IMR-90 (cell line): Measurements from ENCODE around the gene PKD2L1. TPM values are rescaled to one million over a fixed set of nuclear protein-coding genes. Genes with fewer than 3 reads are reported as not detected.

ENCODE experiments used
- ATAC-seq: fragments of 200-7000 bp; cut with Tn5 transposase; 2 replicates; pipeline ENCODE4 v1.9.1; 2020; ENCODE audit warnings: low read depth, mild to moderate bottlenecking, moderate library complexity
- BruUV-seq: library from RNA; stranded (reverse); fragments of 400-500 nt; replicated peaks from 2 replicates; lab custom pipeline; 2021; lab: Mats Ljungman, UMichigan
- CTCF ChIA-PET: fragments of 300-600 bp; formaldehyde crosslinking; extraction: SDS; loops from one replicate; lab custom pipeline; 2021; ENCODE audit warnings: antibody characterized with exemption; lab: Yijun Ruan, JAX
- POLR2A ChIA-PET: fragments of 300-600 bp; sonication (Branson Sonifier 250); formaldehyde crosslinking; loops from one replicate; lab custom pipeline; 2022; ENCODE audit warnings: antibody characterized with exemption; ENCODE audit not compliant: unreplicated experiment; lab: Charles Lee
- DNase-seq: peaks from one replicate; pipeline ENCODE4 v3.0.0; 2013
- H2AFZ ChIP-seq: replicated peaks from 2 replicates; pipeline ENCODE3; 2013; ENCODE audit warnings: low read length, mild to moderate bottlenecking; ENCODE audit not compliant: poor library complexity
- H2AK5ac ChIP-seq: 2 replicates; pipeline ENCODE4 v1.6.1; 2013; ENCODE audit warnings: low read depth, low read length, inconsistent platforms
- H2AK9ac ChIP-seq: replicated peaks from 2 replicates; pipeline ENCODE3; 2013; ENCODE audit warnings: mild to moderate bottlenecking, low read depth, low read length, moderate library complexity; ENCODE audit not compliant: poor library complexity
- H2BK120ac ChIP-seq: 2 replicates; pipeline ENCODE4 v1.6.1; 2013; ENCODE audit warnings: low read depth, low read length, inconsistent platforms
- H2BK15ac ChIP-seq: 3 replicates; pipeline ENCODE4 v1.6.1; 2013; ENCODE audit warnings: low read depth, low read length, inconsistent platforms
- H2BK20ac ChIP-seq: 2 replicates; pipeline ENCODE4 v1.6.1; 2013; ENCODE audit warnings: low read depth, mild to moderate bottlenecking, inconsistent platforms, low read length, moderate library complexity
- H2BK5ac ChIP-seq: 2 replicates; pipeline ENCODE4 v1.6.1; 2013; ENCODE audit warnings: mild to moderate bottlenecking, low read depth, low read length, inconsistent platforms; ENCODE audit not compliant: poor library complexity, severe bottlenecking
- H3K14ac ChIP-seq: replicated peaks from 2 replicates; pipeline ENCODE4 v1.6.1; 2013; ENCODE audit warnings: low read depth, low read length, inconsistent platforms
- H3K18ac ChIP-seq: 2 replicates; pipeline ENCODE4 v1.6.1; 2013; ENCODE audit warnings: low read depth, low read length, control low read depth
- H3K23ac ChIP-seq: 2 replicates; pipeline ENCODE4 v1.6.1; 2013; ENCODE audit warnings: low read depth, low read length, inconsistent platforms
- H3K27ac ChIP-seq: 2 replicates; pipeline ENCODE4 v1.5.1; 2013; ENCODE audit warnings: mild to moderate bottlenecking, control low read depth, low read length; ENCODE audit not compliant: insufficient read depth
- H3K27me3 ChIP-seq: 2 replicates; pipeline ENCODE4 v1.6.1; 2013; ENCODE audit warnings: low read length; ENCODE audit not compliant: control insufficient read depth, insufficient read depth
- H3K36me3 ChIP-seq: 2 replicates; pipeline ENCODE4 v1.6.1; 2013; ENCODE audit warnings: low read length, mixed read lengths; ENCODE audit not compliant: control insufficient read depth, insufficient read depth
- H3K4ac ChIP-seq: 2 replicates; pipeline ENCODE4 v1.6.1; 2013; ENCODE audit warnings: low read depth, low read length, inconsistent platforms
- H3K4me1 ChIP-seq: 2 replicates; pipeline ENCODE4 v1.6.1; 2013; ENCODE audit warnings: low read length, mixed read lengths; ENCODE audit not compliant: control insufficient read depth, insufficient read depth
- H3K4me2 ChIP-seq: 2 replicates; pipeline ENCODE4 v1.6.1; 2013; ENCODE audit warnings: low read depth, mild to moderate bottlenecking, control low read depth, low read length, moderate library complexity
- H3K4me3 ChIP-seq: 2 replicates; pipeline ENCODE4 v1.5.1; 2013; ENCODE audit warnings: low read depth, mild to moderate bottlenecking, control low read depth, low read length, moderate library complexity; ENCODE audit not compliant: insufficient read depth
- H3K56ac ChIP-seq: 2 replicates; pipeline ENCODE4 v1.6.1; 2013; ENCODE audit warnings: low read length, inconsistent platforms; ENCODE audit not compliant: insufficient read depth; ENCODE audit errors: extremely low read depth
- H3K79me1 ChIP-seq, 2 experiments: 2 replicates each; pipeline ENCODE4 v1.6.1; 2013; ENCODE audit warnings: low read length in 2 of 2, inconsistent platforms in 1 of 2, low read depth in 1 of 2
- H3K9ac ChIP-seq: 2 replicates; pipeline ENCODE4 v1.6.1; 2013; ENCODE audit warnings: low read depth, low read length, control low read depth
- H3K9me1 ChIP-seq: 2 replicates; pipeline ENCODE4 v1.6.1; 2013; ENCODE audit warnings: low read length, inconsistent platforms; ENCODE audit not compliant: insufficient read depth
- H3K9me3 ChIP-seq: 2 replicates; pipeline ENCODE4 v1.6.1; 2013; ENCODE audit warnings: low read length; ENCODE audit not compliant: control insufficient read depth, insufficient read depth
- H4K20me1 ChIP-seq: 2 replicates; pipeline ENCODE4 v1.6.1; 2013; ENCODE audit warnings: low read length, inconsistent platforms; ENCODE audit not compliant: insufficient read depth
- H4K5ac ChIP-seq: 2 replicates; pipeline ENCODE4 v1.6.1; 2013; ENCODE audit warnings: mild to moderate bottlenecking, low read depth, low read length, control low read depth
- H4K8ac ChIP-seq, 2 experiments: 2 replicates each; pipeline ENCODE4 v1.6.1; 2013; ENCODE audit warnings: low read depth in 2 of 2, low read length in 2 of 2, control low read depth in 1 of 2, inconsistent platforms in 1 of 2
- H4K91ac ChIP-seq: 2 replicates; pipeline ENCODE4 v1.6.1; 2013; ENCODE audit warnings: low read depth, low read length, inconsistent platforms; ENCODE audit not compliant: insufficient read depth
- CHD1 ChIP-seq: IDR thresholded peaks from 2 replicates; pipeline ENCODE4 v1.6.1; 2012; ENCODE audit warnings: low read depth, low read length, improper control_type of control experiment
- SMC3 ChIP-seq: fragments of 150-350 bp; IDR thresholded peaks from 2 replicates; pipeline ENCODE4 v1.6.1; 2016; ENCODE audit warnings: low read depth, mild to moderate bottlenecking, antibody characterized with exemption, low read length, moderate library complexity
- WGBS, 2 experiments: methylation state at CpG; one replicate each; pipeline versions ENCODE4 v1.1.5 to v1.1.7; 2013; ENCODE audit warnings: missing lambda C conversion rate in 2 of 2; ENCODE audit not compliant: insufficient read length in 1 of 2; ENCODE audit errors: extremely low coverage in 2 of 2; 5-methylcytosine and 5-hydroxymethylcytosine counted together
- dilution Hi-C: fragments of 300-500 bp; cut with HindIII; formaldehyde crosslinking; loops from one replicate; pipeline ENCODE4 v1.14.3; 2018; ENCODE audit warnings: low sequenced_read_pairs; ENCODE audit not compliant: unreplicated experiment
- in situ Hi-C: fragments of 300-500 bp; cut with MboI; formaldehyde crosslinking; loops from 3 replicates; pipeline ENCODE4 v1.14.3; 2019; ENCODE audit warnings: low sequenced_read_pairs, inconsistent platforms, mixed read lengths
- intact Hi-C: fragments of 100-400 bp; cut with micrococcal nuclease; formaldehyde crosslinking; loops from 2 replicates; pipeline ENCODE4 v1.10.0; 2022
- microRNA-seq, 2 experiments: library from miRNA; stranded (forward) in 1 of 2; unstranded in 1 of 2; fragments of 10-50 nt in 1 of 2; fragments of <30 nt in 1 of 2; gene quantifications in 1 of 2; microRNA quantifications in 1 of 2; one replicate each; pipeline versions ENCODE3 to v1.1.0; 2013 to 2020; ENCODE audit not compliant: insufficient read depth in 1 of 2, insufficient read length in 1 of 2, unreplicated experiment in 1 of 2
- polyA plus RNA-seq, 3 experiments: library from polyadenylated mRNA; depleted of rRNA; stranded (reverse); fragments of >200 nt; gene quantifications; 2 replicates each; pipeline ENCODE4 v1.2.3, GENCODE V29; 2012; ENCODE audit warnings: low replicate concordance in 1 of 3
- small RNA-seq, 5 experiments: library from RNA; depleted of rRNA; stranded (forward); fragments of <200 nt; gene quantifications; one replicate each; pipeline ENCODE3, GENCODE V24; 2012
- total RNA-seq: library from RNA; depleted of rRNA; stranded (reverse); fragments of >200 nt; gene quantifications from 2 replicates; pipeline ENCODE4 v1.2.3, GENCODE V29; 2012; rRNA removed

Gene PKD2L1
- total and polyA plus RNA-seq, 2 of the 4 experiments (the other 2 are of a cell fraction), result not detected

DNA sequence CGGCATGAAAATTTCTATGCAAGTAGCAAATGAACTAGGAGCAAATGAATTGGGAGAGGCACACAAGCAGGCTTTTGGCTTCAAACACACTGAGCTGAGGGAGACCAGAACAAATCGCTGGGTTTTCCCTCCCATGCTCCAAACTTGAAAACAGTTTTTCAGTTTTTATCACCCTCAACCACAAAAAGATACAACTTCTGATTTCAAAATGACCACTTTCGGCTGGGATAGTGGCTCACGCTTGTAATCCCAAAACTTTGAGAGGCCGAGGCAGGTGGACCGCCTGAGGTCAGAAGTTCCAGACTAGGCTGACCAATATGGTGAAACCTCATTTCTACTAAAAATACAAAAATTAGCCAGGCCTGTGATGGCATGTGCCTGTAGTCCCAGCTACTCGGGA lies 91.6 kb downstream of the PKD2L1 start:
- CTCF ChIA-PET, result no interaction called here
- Histone ChIP-seq H3K14ac (no peak overlapping the region), H2AFZ (no peak overlapping the region), H3K56ac (no peak overlapping the region), H2BK120ac (no peak overlapping the region), H3K9me1 (no peaks in the 10 kb centered on the region), H3K18ac (no peak overlapping the region), H2BK15ac (no peak overlapping the region), H3K9me3 (no peaks in the 10 kb centered on the region), H3K4me1 (no peaks in the 10 kb centered on the region), H3K79me1 (no peaks in the 10 kb centered on the region; a peak in 1 of 4 replicates), H2AK9ac (no peak overlapping the region), H4K20me1 (no peaks in the 10 kb centered on the region), H4K8ac (no peak overlapping the region), H2AK5ac (no peak overlapping the region), H3K4me2 (no peak overlapping the region), H3K23ac (no peak overlapping the region), H4K91ac (no peak overlapping the region), H2BK5ac (no peak overlapping the region), H3K27ac (no peak overlapping the region), H3K27me3 (no peaks in the 10 kb centered on the region), H4K5ac (no peak overlapping the region), H3K9ac (no peak overlapping the region), H2BK20ac (no peak overlapping the region), H3K4ac (no peak overlapping the region), H3K36me3 (peaks cover 21% of the 10 kb centered on the region), H3K4me3 (no peak overlapping the region)
- TF ChIP-seq SMC3 (no peak), CHD1 (no peak)
- POLR2A ChIA-PET, result no interaction called here
- ATAC-seq, result no peak
- in situ Hi-C loops (no loop called here), intact Hi-C loops (no loop called here), dilution Hi-C loops (no loop called here)
- DNase-seq, result no peak
- BruUV-seq, result no TSS peak
- 100% methylated on average over 2 of the region's 7 CpGs; no CpG with 5 or more reads in 1 of the 2 experiments for WGBS, 2 experiments

Small RNA genes within 50 kb of the gene (microRNA-seq; reads per million reads assigned to microRNA genes)
- gene RNU6-422P (ENCODE audit: insufficient read depth, insufficient read length), result not detected

Small RNA genes within 50 kb of the gene (small RNA-seq; reads per million reads assigned to genes)
- 0 to 0.60 (median 0) reads per million in 5 experiments for gene RNU6-422P

Other genes with a start within 250 kb of the PKD2L1 start
- gene CPN1, start 248.4 kb downstream of the PKD2L1 start, total RNA-seq, result not detected in 2 replicates
- gene CPN1, start 248.4 kb downstream of the PKD2L1 start, polyA plus RNA-seq (2012; rRNA removed), result not detected in 2 replicates
- 33.9 and 35.8 TPM in 2 replicates for gene ERLIN1, start 144.2 kb downstream of the PKD2L1 start, total RNA-seq
- 28.1 and 31.5 TPM in 2 replicates for gene ERLIN1, start 144.2 kb downstream of the PKD2L1 start, polyA plus RNA-seq (2012; rRNA removed)
- 21.7 and 33.6 TPM in 2 replicates for gene CHUK, start 100.6 kb downstream of the PKD2L1 start, total RNA-seq
- 8.7 and 11.2 TPM in 2 replicates for gene CHUK, start 100.6 kb downstream of the PKD2L1 start, polyA plus RNA-seq (2012; rRNA removed)
- gene CWF19L1, start 62.6 kb downstream of the PKD2L1 start, total RNA-seq, result 26.7 and 30.8 TPM in 2 replicates
- gene CWF19L1, start 62.6 kb downstream of the PKD2L1 start, polyA plus RNA-seq (2012; rRNA removed), result 8.8 and 10.2 TPM in 2 replicates
- 26.0 and 49.4 TPM in 2 replicates for gene BLOC1S2, start 43.5 kb downstream of the PKD2L1 start, total RNA-seq
- gene BLOC1S2, start 43.5 kb downstream of the PKD2L1 start, polyA plus RNA-seq (2012; rRNA removed), result 24.3 and 28.9 TPM in 2 replicates
- 49.2 and 50.7 TPM in 2 replicates for gene SCD, start 17.0 kb upstream of the PKD2L1 start, total RNA-seq
- gene SCD, start 17.0 kb upstream of the PKD2L1 start, polyA plus RNA-seq (2012; rRNA removed), result 56.6 and 65.1 TPM in 2 replicates
- gene WNT8B, start 132.8 kb upstream of the PKD2L1 start, total RNA-seq, result not detected in 2 replicates
- gene WNT8B, start 132.8 kb upstream of the PKD2L1 start, polyA plus RNA-seq (2012; rRNA removed), result 0.03 TPM in 1 of 2 replicates, not detected in the other
- gene SEC31B, start 189.6 kb upstream of the PKD2L1 start, total RNA-seq, result 1.1 and 1.3 TPM in 2 replicates
- 6.1 and 8.1 TPM in 2 replicates for gene SEC31B, start 189.6 kb upstream of the PKD2L1 start, polyA plus RNA-seq (2012; rRNA removed)
- gene NDUFB8, start 199.6 kb upstream of the PKD2L1 start, total RNA-seq, result 98.3 and 99.1 TPM in 2 replicates
- gene NDUFB8, start 199.6 kb upstream of the PKD2L1 start, polyA plus RNA-seq (2012; rRNA removed), result 265 and 333 TPM in 2 replicates
- 10.2 and 10.3 TPM in 2 replicates for gene HIF1AN, start 205.7 kb upstream of the PKD2L1 start, total RNA-seq
- gene HIF1AN, start 205.7 kb upstream of the PKD2L1 start, polyA plus RNA-seq (2012; rRNA removed), result 6.1 and 10.3 TPM in 2 replicates